NCI-H2107 treated with DMSO at 0.1 percent for 48 hours (cell line): ENCODE measurements around the gene FAM53A.

ENCODE experiments used
- DNase-seq: peaks from one replicate; lab custom pipeline; 2025; ENCODE audit not compliant: unreplicated experiment; lab: John Stamatoyannopoulos, UW

FAM53A gene

GRCh38 chr4:1661695-1662094 lies 22.4 kb downstream of the FAM53A start:
- no peak for DNase-seq

GRCh38 chr4:1660948-1661677 lies 23.0 kb downstream of the FAM53A start:
- no peak for DNase-seq

DNA sequence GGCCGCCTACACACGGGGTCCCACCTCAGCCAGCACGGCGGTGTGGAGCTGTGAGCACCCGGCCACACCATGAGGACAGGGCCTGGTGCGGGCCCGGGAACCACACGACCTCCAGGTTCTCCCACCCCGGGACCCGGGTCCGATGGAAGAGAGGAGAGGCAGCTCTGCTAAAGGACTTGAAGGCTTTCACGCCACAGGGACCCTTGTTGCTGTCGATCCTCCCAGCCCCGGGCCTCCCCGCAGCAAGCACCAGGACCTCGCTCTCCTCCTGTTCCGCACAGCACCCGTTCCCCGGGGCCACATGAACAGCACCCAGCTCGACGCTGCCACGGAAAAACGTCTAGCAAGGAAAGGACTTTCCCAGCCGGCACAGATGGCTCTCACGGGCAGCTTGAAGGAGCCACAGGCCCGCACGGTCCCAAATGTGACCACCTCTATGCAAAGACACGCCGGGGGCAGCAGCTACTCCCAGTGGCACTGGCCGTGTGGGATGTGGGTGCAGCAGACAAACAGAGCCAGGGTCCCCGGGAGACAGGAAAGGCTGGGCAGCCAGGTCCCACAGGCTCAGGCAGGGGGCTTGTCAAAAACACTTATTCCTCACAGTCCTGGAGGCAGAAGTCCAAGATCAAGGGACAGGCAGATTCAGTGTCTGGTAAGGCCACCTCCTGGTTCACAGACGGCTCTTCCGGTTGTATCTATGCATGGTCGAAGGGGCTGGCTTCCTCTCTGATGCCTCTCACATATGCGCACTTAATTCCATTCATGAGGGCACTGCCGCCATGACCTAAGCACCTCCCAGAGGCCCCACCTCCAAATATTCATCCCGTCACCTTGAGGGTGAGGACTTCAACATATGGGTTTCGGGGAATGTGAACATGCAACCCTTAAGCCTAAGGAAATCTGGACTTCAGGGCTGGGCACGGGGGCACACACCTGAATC lies 24.7 kb downstream of the FAM53A start:
- no peak for DNase-seq

DNA sequence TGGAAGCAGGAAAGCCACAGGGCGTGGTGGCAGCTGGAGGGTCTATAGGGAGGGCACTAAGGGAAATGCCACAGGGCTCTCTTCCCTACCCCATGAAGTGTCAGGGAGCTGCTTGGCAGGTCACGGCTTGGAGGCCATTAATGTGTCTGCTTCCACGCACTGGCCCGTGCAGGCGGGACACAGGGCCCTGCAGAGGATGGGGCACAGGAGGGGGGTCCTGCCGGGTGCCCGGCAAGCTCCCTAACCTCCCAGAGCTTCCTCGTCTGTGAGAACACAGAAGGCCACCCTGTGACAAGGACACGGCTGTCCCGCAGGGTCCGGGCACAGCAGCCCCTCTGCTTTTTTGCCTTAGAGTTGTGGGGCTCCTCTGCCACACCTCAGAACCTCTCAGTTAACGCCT lies 25.5 kb downstream of the FAM53A start:
- no peak for DNase-seq

- no peak for DNase-seq
Measured at GRCh38 chr4:1658146-1658545, 26.0 kb downstream of the FAM53A start.

GRCh38 chr4:1656986-1657385 lies 27.1 kb downstream of the FAM53A start:
- no peak for DNase-seq

DNA sequence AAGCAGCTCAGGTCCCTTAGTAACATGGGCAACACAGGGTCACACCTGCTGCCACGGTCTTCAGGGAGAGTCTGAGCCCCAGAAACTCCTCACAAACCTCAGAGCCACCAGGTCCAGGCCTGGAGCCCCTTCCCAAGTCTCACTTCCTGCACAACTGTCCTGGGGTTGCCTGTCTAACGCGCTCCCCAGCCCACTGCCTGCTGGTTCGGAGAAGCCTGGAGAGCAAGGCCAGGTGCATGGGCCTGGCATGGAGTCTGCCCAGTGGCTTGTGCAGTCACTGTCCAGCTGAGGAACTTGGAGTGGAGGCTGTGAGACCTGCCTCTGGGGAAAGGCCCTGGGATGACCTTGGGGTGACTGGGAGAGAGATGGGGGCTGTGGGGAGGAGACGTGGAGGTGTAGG lies 28.0 kb downstream of the FAM53A start:
- DNase-seq, result no peak

DNA sequence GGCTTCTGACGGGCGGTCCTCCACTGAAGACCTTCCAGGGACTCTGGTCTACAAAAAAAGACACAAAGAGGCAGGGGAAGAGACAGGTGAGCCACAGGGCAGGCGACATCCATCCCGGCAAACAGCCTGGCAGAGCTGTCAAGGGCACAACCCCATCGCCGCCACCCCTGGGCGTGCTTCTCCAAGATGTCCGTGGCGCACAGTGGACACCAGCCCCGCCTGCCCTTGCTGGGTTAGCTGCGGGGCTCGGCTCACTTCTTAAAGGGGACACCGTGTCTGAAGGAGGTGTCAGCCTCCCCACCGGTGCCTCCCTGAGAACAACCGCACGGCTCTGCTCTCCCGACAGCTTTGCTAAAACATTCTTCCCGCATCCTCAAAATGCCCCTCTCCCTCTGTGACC lies 28.4 kb downstream of the FAM53A start:
- no peak for DNase-seq

- DNase-seq, result no peak
Measured at GRCh38 chr4:1655081-1655480, 29.0 kb downstream of the FAM53A start.

DNA sequence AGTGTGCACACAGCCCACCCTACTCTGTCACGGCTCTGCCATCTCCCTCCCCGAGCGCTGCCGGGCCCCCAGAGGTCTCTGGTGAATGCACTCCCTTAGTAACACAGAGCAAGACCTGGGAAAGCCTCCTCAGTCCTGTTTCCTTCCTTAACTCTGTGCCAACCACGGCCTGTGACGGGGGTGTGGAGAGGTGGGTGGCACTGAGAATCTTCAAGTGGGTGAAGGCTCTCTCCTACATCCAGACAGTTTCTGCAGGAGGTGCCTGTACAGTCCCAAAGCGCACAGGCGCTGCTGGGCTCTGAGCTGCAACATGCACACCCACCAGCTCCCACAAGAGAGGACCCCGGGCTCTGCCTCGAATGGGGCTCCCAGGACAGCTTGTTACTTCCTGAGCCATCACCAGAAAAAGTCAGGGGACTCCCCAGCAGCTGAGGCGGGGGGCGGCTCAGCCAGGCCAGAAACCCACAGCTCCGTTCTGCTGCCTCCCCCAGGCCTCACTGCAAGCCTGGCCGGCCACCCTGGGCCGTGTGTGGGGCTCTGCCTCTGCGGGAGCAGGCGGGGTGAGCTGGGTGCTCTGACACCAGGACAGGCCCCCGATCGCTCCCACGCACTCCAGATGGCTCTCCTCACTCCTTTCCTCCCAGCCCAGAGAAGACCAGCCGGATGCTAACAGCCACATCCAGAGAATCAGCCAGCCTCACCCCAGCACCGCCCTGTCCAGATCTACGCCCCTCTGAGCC lies 29.7 kb downstream of the FAM53A start:
- no peak for DNase-seq

GRCh38 chr4:1653776-1654175 lies 30.3 kb downstream of the FAM53A start:
- DNase-seq, result no peak

DNA sequence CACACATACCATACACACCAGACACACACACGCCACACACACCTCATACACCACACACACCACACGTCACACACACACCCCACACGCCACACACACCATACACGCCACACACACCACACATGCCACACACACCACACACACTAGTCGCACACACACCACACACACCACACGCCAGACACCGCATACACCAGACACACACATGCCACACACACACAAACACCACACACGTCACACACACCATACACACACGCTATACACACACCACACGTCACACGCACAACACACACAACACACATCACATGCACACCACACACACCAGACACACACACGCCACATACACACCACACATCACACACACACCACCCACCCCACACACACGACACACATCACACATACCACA lies 32.0 kb downstream of the FAM53A start:
- DNase-seq, result no peak

DNA sequence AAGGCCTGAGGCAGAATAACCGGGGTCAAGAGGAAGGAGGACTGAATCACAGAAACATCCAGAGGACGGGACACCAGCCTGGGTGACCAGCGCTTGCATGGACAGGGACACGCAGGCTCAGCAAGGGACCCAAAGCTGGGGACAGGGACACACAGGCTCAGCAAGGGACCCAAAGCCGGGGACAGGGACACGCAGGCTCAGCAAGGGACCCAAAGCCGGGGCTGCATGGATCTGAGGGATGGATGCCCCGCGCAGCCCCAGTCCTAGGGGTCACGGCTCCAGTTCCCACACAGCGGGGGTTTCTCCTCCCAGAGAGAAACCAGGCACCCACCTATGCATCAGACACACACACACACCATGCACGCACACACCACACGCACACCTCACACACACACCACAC lies 32.5 kb downstream of the FAM53A start:
- DNase-seq, result no peak

DNA sequence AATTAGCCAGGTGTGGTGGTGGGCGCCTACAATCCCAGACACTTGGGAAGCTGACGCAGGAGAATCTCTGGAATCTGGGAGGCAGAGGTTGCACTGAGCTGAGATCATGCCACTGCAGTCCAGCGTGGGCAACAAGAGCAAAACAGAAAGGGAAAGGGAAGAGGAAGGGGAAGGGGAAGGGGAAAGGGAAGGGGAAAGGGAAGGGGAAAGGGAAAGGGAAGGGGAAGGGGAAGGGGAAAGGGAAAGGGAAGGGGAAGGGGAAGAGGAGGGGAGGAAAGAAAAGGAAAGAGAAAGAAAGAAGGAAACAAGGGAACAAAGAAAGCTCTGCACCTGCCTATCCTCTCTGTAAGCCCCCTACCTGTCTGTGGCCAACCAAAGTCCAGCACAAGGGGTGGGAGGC lies 35.2 kb downstream of the FAM53A start:
- DNase-seq, result no peak

- no peak for DNase-seq
Measured at GRCh38 chr4:1647432-1647831, 36.7 kb downstream of the FAM53A start.

GRCh38 chr4:1646690-1647089 lies 37.4 kb downstream of the FAM53A start:
- no peak for DNase-seq

DNA sequence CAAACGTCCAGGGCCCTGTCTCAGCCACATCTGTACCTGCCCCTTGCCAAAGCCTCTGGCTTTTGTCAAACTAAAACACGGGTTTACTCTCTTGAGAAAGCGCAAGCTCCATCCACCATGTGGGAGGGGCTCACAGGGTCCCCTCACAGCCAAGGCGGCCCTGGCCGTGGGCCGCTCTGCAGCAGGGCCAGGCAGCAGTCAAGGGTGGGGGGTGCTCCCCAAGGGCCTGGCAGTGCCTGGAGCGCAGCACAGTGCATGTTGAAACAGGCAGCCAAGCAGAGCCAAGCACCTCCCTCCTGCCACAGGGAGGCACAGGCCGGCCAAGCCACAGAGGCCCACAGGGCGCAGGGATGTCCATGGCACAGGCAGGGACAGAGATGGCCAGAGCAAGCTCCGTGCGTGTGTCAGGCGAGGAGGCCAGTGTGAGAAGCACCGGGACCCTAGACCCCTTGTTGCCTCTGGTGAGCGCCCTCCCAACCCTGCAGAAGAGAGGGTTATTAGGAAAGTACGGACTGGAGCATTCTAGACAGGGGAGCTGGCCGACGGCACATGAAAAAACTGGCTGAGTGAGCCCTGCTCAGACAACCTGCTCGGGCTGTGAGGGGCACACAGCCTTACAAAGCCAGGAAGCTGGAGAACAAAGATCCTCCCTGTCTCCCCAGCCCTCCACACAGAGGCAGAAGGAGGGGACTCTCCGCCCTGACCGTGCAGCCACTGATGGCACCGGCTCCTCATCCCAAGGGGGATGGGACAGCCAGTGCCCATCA lies 39.0 kb downstream of the FAM53A start:
- no peak for DNase-seq

- no peak for DNase-seq
Measured at GRCh38 chr4:1643971-1644735, 40.0 kb downstream of the FAM53A start.

- DNase-seq, result no peak
Measured at GRCh38 chr4:1642196-1642951, 41.7 kb downstream of the FAM53A start.
